Smooth muscle cell (in vitro differentiated cells): ENCODE results near the gene UTP20. TPM values are rescaled to one million over a fixed set of nuclear protein-coding genes. Genes with fewer than 3 reads are reported as not detected.

Experiments
- DNase-seq: peaks from one replicate; lab custom pipeline; 2025; ENCODE audit not compliant: unreplicated experiment; lab: John Stamatoyannopoulos, UW
- H2AFZ ChIP-seq: fragments of 200-600 bp; sonication (generic); 2 replicates; pipeline ENCODE4 v1.6.0; 2016; ENCODE audit warnings: antibody characterized with exemption, low read depth, mild to moderate bottlenecking
- H3F3A ChIP-seq: fragments of 200-600 bp; sonication (generic); 2 replicates; pipeline ENCODE4 v1.6.0; 2017; ENCODE audit warnings: antibody characterized with exemption, low read depth
- H3K27ac ChIP-seq: fragments of 200-600 bp; sonication (generic); 2 replicates; pipeline ENCODE4 v1.5.1; 2016; ENCODE audit warnings: low read depth, mild to moderate bottlenecking
- H3K27me3 ChIP-seq: fragments of 200-600 bp; sonication (generic); 2 replicates; pipeline ENCODE4 v1.6.1; 2016; ENCODE audit warnings: low read depth, mild to moderate bottlenecking
- H3K36me3 ChIP-seq: fragments of 200-600 bp; sonication (generic); 2 replicates; pipeline ENCODE4 v1.5.1; 2016; ENCODE audit warnings: low read depth
- H3K4me1 ChIP-seq: fragments of 200-600 bp; sonication (generic); 2 replicates; pipeline ENCODE4 v1.5.1; 2016; ENCODE audit warnings: low read depth
- H3K4me2 ChIP-seq: fragments of 200-600 bp; sonication (generic); 2 replicates; pipeline ENCODE4 v1.6.0; 2016; ENCODE audit warnings: mild to moderate bottlenecking
- H3K4me3 ChIP-seq: fragments of 200-600 bp; sonication (generic); 2 replicates; pipeline ENCODE4 v1.5.1; 2016; ENCODE audit warnings: mild to moderate bottlenecking
- H3K79me2 ChIP-seq: fragments of 200-600 bp; sonication (generic); 2 replicates; pipeline ENCODE4 v1.6.0; 2016; ENCODE audit warnings: low read depth, mild to moderate bottlenecking
- H3K9ac ChIP-seq: fragments of 200-600 bp; sonication (generic); 2 replicates; pipeline ENCODE4 v1.6.0; 2016; ENCODE audit warnings: low read depth
- H3K9me3 ChIP-seq: fragments of 200-600 bp; sonication (generic); replicated peaks from 2 replicates; pipeline ENCODE4 v1.5.1; 2016; ENCODE audit warnings: low read depth
- H4K20me1 ChIP-seq: fragments of 200-600 bp; sonication (generic); 2 replicates; pipeline ENCODE4 v1.6.0; 2016; ENCODE audit warnings: low read depth
- WGBS: methylation state at CpG from one replicate; pipeline ENCODE4 v1.1.7; 2016; ENCODE audit warnings: low lambda C conversion rate; 5-methylcytosine and 5-hydroxymethylcytosine counted together
- polyA plus RNA-seq: library from polyadenylated mRNA; unstranded; fragments of >200 nt; fragmentation: Nextera tagmentation; extraction: Ambion mirVana; gene quantifications from 2 replicates; pipeline ENCODE4 v1.2.1, GENCODE V29; 2016
- total RNA-seq: library from RNA; depleted of rRNA; stranded (reverse); fragments of >200 nt; gene quantifications from 2 replicates; pipeline ENCODE4 v1.2.3, GENCODE V29; 2014
- TF ChIP-seq, protein P1 (sequence below): fragments of 200-600 bp; sonication (generic); IDR thresholded peaks from 2 replicates; pipeline ENCODE4 v1.5.1; 2017; ENCODE audit warnings: borderline replicate concordance, mild to moderate bottlenecking, antibody characterized with exemption; ENCODE audit not compliant: insufficient read depth, poor library complexity, severe bottlenecking

Gene UTP20
- total and polyA plus RNA-seq, 2 experiments from 2014 or later, result 1.7 to 11.9 TPM

DNA sequence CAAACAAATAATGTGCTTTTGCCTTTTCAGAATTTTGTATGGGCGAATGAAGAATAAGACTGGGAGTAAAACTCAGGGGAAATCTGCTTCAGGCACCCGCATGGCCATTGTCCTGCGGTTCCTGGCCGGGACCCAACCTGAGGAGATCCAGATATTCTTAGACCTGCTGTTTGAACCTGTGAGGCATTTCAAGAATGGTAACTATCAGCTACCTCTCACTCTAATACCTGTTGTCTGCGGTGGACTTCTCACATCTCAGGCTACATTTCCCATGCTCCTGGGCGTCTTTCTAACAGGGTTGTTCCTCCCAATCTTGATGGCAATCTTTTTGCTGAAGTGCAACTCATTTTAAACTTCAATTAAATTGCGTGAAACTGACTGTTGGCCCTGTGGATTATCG, 47.1 kb downstream of the UTP20 start:
- Histone ChIP-seq H3K4me1 (no peaks in the 10 kb centered on the region), H3F3A (no peaks in the 10 kb centered on the region), H3K27me3 (no peaks in the 10 kb centered on the region), H4K20me1 (no peaks in the 10 kb centered on the region), H3K4me3 (no peak overlapping the region), H2AFZ (no peak overlapping the region), H3K9me3 (no peaks in the 10 kb centered on the region), H3K27ac (no peak overlapping the region), H3K79me2 (no peaks in the 10 kb centered on the region), H3K4me2 (no peak overlapping the region), H3K36me3 (peaks cover 18% of the 10 kb centered on the region), H3K9ac (no peak overlapping the region)
- 72% methylated on average over 8 of the region's 8 CpGs for WGBS
- TF ChIP-seq, protein P1, sequence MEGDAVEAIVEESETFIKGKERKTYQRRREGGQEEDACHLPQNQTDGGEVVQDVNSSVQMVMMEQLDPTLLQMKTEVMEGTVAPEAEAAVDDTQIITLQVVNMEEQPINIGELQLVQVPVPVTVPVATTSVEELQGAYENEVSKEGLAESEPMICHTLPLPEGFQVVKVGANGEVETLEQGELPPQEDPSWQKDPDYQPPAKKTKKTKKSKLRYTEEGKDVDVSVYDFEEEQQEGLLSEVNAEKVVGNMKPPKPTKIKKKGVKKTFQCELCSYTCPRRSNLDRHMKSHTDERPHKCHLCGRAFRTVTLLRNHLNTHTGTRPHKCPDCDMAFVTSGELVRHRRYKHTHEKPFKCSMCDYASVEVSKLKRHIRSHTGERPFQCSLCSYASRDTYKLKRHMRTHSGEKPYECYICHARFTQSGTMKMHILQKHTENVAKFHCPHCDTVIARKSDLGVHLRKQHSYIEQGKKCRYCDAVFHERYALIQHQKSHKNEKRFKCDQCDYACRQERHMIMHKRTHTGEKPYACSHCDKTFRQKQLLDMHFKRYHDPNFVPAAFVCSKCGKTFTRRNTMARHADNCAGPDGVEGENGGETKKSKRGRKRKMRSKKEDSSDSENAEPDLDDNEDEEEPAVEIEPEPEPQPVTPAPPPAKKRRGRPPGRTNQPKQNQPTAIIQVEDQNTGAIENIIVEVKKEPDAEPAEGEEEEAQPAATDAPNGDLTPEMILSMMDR, result no peak
- DNase-seq, result no peak

DNA sequence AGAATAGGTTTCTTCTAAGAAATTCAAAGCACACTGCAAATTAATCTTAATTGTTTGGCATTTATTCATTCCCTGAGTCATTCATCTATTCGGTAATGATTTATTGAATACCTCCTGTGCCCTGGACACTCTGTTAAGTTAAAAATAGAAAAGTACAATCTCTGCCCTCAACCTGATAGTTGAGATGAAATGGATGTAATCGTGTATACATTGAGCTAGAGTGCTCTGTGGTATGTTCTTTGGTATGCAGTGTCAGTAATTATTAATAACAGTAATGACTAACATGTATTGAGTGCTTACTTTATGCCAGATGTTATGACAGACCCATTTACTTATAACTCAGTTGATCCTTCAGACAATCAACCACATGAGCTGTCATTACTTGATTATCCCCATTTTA, 47.6 kb downstream of the UTP20 start:
- Histone ChIP-seq H3K9ac (no peak overlapping the region), H2AFZ (no peak overlapping the region), H3K27ac (no peak overlapping the region), H3K36me3 (peaks cover 18% of the 10 kb centered on the region), H3K4me3 (no peak overlapping the region), H4K20me1 (no peaks in the 10 kb centered on the region), H3K27me3 (no peaks in the 10 kb centered on the region), H3F3A (no peaks in the 10 kb centered on the region), H3K4me1 (no peaks in the 10 kb centered on the region), H3K9me3 (no peaks in the 10 kb centered on the region), H3K4me2 (no peak overlapping the region), H3K79me2 (no peaks in the 10 kb centered on the region)
- TF ChIP-seq, protein P1, result no peak
- WGBS, result 92% methylated on average over 2 of the region's 2 CpGs
- DNase-seq, result no peak

DNA sequence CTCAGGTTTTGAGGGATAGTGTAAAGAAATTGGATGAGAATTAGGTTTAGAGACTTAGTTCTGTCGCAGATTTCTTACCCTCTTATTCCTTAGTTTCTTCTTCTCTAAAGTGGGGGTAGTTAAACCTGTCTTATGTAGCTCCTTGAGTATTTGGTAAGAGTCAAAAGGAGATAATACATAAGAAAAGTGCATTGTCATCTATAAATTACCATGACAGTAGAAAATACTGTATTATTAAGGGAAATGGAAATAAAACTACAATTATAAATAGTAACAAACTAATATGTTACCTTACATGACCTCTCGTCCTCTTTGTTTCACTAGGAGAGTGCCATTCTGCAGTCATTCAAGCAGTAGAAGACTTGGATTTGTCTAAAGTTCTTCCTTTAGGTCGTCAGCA, 49.0 kb downstream of the UTP20 start:
- no peaks in the 10 kb centered on the region for H3F3A ChIP-seq
- no peak overlapping the region for H2AFZ ChIP-seq
- H3K27ac ChIP-seq, result no peak overlapping the region
- peaks cover 18% of the 10 kb centered on the region for H3K36me3 ChIP-seq
- no peak for DNase-seq
- TF ChIP-seq, protein P1, result no peak
- H3K4me1 ChIP-seq, result no peaks in the 10 kb centered on the region
- no peaks in the 10 kb centered on the region for H3K9me3 ChIP-seq
- H3K4me2 ChIP-seq, result no peak overlapping the region
- no peak overlapping the region for H3K9ac ChIP-seq
- H3K4me3 ChIP-seq, result no peak overlapping the region
- WGBS, result 100% methylated on average over 3 of the region's 3 CpGs
- H4K20me1 ChIP-seq, result no peaks in the 10 kb centered on the region
- H3K27me3 ChIP-seq, result no peaks in the 10 kb centered on the region
- H3K79me2 ChIP-seq, result no peaks in the 10 kb centered on the region

DNA sequence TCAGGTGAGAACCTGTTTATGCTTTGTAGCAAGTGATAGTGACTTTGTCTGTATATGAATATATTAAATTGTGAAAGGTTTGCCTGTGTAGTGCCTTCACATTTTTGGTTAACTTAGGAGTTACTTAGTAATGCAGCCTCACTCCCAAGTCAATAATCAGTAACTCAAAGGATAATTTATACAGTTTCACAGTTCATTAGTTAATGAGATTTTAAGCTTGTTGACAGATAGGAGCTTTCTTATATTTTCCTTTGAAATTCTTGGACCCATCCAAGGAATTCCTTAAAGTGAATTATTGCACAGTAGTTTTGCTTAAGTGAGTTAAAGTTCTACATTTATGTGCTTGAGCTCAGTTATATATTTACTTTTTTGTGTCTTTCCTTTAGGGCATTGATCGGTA, 50.7 kb downstream of the UTP20 start:
- Histone ChIP-seq H3F3A (no peaks in the 10 kb centered on the region), H3K4me1 (no peaks in the 10 kb centered on the region), H3K27ac (no peak overlapping the region), H3K79me2 (no peaks in the 10 kb centered on the region), H4K20me1 (no peaks in the 10 kb centered on the region), H3K27me3 (no peaks in the 10 kb centered on the region), H3K4me2 (no peak overlapping the region), H3K36me3 (peaks cover 18% of the 10 kb centered on the region), H2AFZ (no peak overlapping the region), H3K4me3 (no peak overlapping the region), H3K9me3 (no peaks in the 10 kb centered on the region), H3K9ac (no peak overlapping the region)
- 48% methylated on average over 1 of the region's 1 CpG for WGBS
- DNase-seq, result no peak
- TF ChIP-seq, protein P1, result no peak
